SK-N-SH (cell line): Measurements from ENCODE around the gene PHGDH. TPM values are rescaled to one million over a fixed set of nuclear protein-coding genes. Genes with fewer than 3 reads are reported as not detected.

Experiments used
- CTCF ChIA-PET: fragments of 300-600, 350-600 bp; formaldehyde crosslinking; extraction: SDS; loops from one replicate; lab custom pipeline; 2021; lab: Yijun Ruan, JAX
- POLR2A ChIA-PET: fragments of 350-600 bp; sonication (Branson Sonifier 250); formaldehyde crosslinking; extraction: SDS; loops from one replicate; lab custom pipeline; 2020; ENCODE audit warnings: antibody characterized with exemption, inconsistent platforms; lab: Yijun Ruan, JAX
- DNase-seq: peaks from one replicate; pipeline ENCODE4 v3.0.0; 2012
- H2AFZ ChIP-seq: fragments of 200-600 bp; sonication (generic); 2 replicates; pipeline ENCODE4 v1.8.1; 2016; ENCODE audit warnings: antibody characterized with exemption, mild to moderate bottlenecking, low read depth
- H3F3A ChIP-seq: fragments of 200-600 bp; sonication (generic); replicated peaks from 2 replicates; pipeline ENCODE3; 2016; ENCODE audit warnings: antibody characterized with exemption, mild to moderate bottlenecking; ENCODE audit not compliant: insufficient read depth
- H3K27ac ChIP-seq, 2 experiments: fragments of 200-500 bp in 1 of 2; fragments of 200-600 bp in 1 of 2; sonication (Bioruptor generic) in 1 of 2; sonication (generic), shearing (Covaris generic) in 1 of 2; 2 replicates each; pipeline versions ENCODE4 v1.5.1 to v1.6.1; 2014 to 2016; ENCODE audit warnings: low read depth in 2 of 2, inconsistent platforms in 1 of 2, low read length in 1 of 2, mild to moderate bottlenecking in 1 of 2, mixed read lengths in 1 of 2
- H3K27me3 ChIP-seq: fragments of 200-600 bp; sonication (generic), shearing (Covaris generic); 2 replicates; pipeline ENCODE4 v1.6.1; 2016; ENCODE audit warnings: mixed run types; ENCODE audit not compliant: insufficient read depth
- H3K36me3 ChIP-seq, 2 experiments: fragments of 200-500 bp in 1 of 2; fragments of 200-600 bp in 1 of 2; sonication (Bioruptor generic) in 1 of 2; sonication (generic) in 1 of 2; replicated peaks in 1 of 2; 2 replicates each; pipeline versions ENCODE3 to v1.5.1; 2014 to 2016; ENCODE audit warnings: low read length in 1 of 2, mild to moderate bottlenecking in 1 of 2; ENCODE audit not compliant: insufficient read depth in 2 of 2, control insufficient read depth in 1 of 2
- H3K4me1 ChIP-seq, 2 experiments: fragments of 200-500 bp in 1 of 2; fragments of 200-600 bp in 1 of 2; sonication (Bioruptor generic) in 1 of 2; sonication (generic), shearing (Covaris generic) in 1 of 2; 2 replicates each; pipeline versions ENCODE4 v1.5.1 to v1.6.1; 2014 to 2016; ENCODE audit warnings: low read depth in 1 of 2, low read length in 1 of 2, mixed run types in 1 of 2; ENCODE audit not compliant: insufficient read depth in 2 of 2, control insufficient read depth in 1 of 2
- H3K4me2 ChIP-seq: fragments of 200-600 bp; sonication (generic), shearing (Covaris generic); 2 replicates; pipeline ENCODE4 v1.6.1; 2017; ENCODE audit warnings: mixed run types
- H3K4me3 ChIP-seq, 2 experiments: fragments of 200-500 bp in 1 of 2; fragments of 200-600 bp in 1 of 2; sonication (Bioruptor generic) in 1 of 2; sonication (generic), shearing (Covaris generic) in 1 of 2; 2 replicates each; pipeline versions ENCODE4 v1.5.1 to v1.8.1; 2014 to 2016; ENCODE audit warnings: low read depth in 2 of 2, inconsistent platforms in 1 of 2, low read length in 1 of 2, mild to moderate bottlenecking in 1 of 2, mixed read lengths in 1 of 2, moderate library complexity in 1 of 2
- H3K79me2 ChIP-seq: fragments of 200-600 bp; sonication (generic); 2 replicates; pipeline ENCODE4 v1.8.1; 2017; ENCODE audit warnings: mild to moderate bottlenecking; ENCODE audit not compliant: insufficient read depth
- H3K9ac ChIP-seq: fragments of 200-600 bp; sonication (generic); 2 replicates; pipeline ENCODE4 v1.6.1; 2017; ENCODE audit warnings: mixed run types
- H3K9me2 ChIP-seq: fragments of 200-600 bp; sonication (generic); 2 replicates; pipeline ENCODE4 v1.6.1; 2017; ENCODE audit warnings: mixed run types
- H3K9me3 ChIP-seq: fragments of 200-600 bp; sonication (generic); 2 replicates; pipeline ENCODE4 v1.6.1; 2017; ENCODE audit warnings: mixed run types, mild to moderate bottlenecking, moderate library complexity
- H4K20me1 ChIP-seq: fragments of 200-600 bp; sonication (generic); 2 replicates; pipeline ENCODE4 v1.6.1; 2017; ENCODE audit warnings: mild to moderate bottlenecking, mixed run types; ENCODE audit not compliant: insufficient read depth
- CHD2 ChIP-seq: fragments of 150-350 bp; IDR thresholded peaks from 2 replicates; pipeline ENCODE4 v1.6.1; 2018; ENCODE audit warnings: low read length; ENCODE audit not compliant: partially characterized antibody
- EZH2phosphoT487 ChIP-seq: fragments of 200-600 bp; sonication (generic); IDR thresholded peaks from 2 replicates; pipeline ENCODE4 v1.6.1; 2017; ENCODE audit warnings: low read depth, mixed run types, mild to moderate bottlenecking, antibody characterized with exemption, moderate library complexity, borderline replicate concordance
- FOSL2 ChIP-seq: IDR thresholded peaks from 2 replicates; pipeline ENCODE4 v1.4.0; 2012; ENCODE audit warnings: low read depth, mild to moderate bottlenecking, moderate library complexity, borderline replicate concordance
- FOXM1 ChIP-seq: IDR thresholded peaks from 2 replicates; pipeline ENCODE4 v1.4.0; 2012; ENCODE audit warnings: low read depth, mild to moderate bottlenecking
- GABPA ChIP-seq: IDR thresholded peaks from 2 replicates; pipeline ENCODE4 v1.4.0; 2012; ENCODE audit warnings: low read depth, mild to moderate bottlenecking
- MXI1 ChIP-seq: IDR thresholded peaks from 2 replicates; pipeline ENCODE4 v1.6.1; 2012; ENCODE audit warnings: mild to moderate bottlenecking, low read depth, low read length, improper control_type of control experiment
- NFIC ChIP-seq: IDR thresholded peaks from 2 replicates; pipeline ENCODE4 v1.4.0; 2012; ENCODE audit warnings: borderline replicate concordance
- NRF1 ChIP-seq: IDR thresholded peaks from 2 replicates; pipeline ENCODE4 v1.6.1; 2012; ENCODE audit warnings: low read depth, mild to moderate bottlenecking, low read length
- RCOR1 ChIP-seq: fragments of 150-350 bp; IDR thresholded peaks from 2 replicates; pipeline ENCODE4 v1.6.1; 2017; ENCODE audit warnings: antibody characterized with exemption, low read length
- SIN3A ChIP-seq: IDR thresholded peaks from 2 replicates; pipeline ENCODE4 v1.6.1; 2012; ENCODE audit warnings: low read depth, mild to moderate bottlenecking, low read length, moderate library complexity, borderline replicate concordance
- TEAD4 ChIP-seq: IDR thresholded peaks from 2 replicates; pipeline ENCODE4 v1.4.0; 2012; ENCODE audit warnings: mild to moderate bottlenecking, borderline replicate concordance; ENCODE audit not compliant: insufficient read depth
- YY1 ChIP-seq: IDR thresholded peaks from 2 replicates; pipeline ENCODE4 v1.4.0; 2012; ENCODE audit warnings: low read depth, mild to moderate bottlenecking
- WGBS: methylation state at CpG from one replicate; pipeline ENCODE4 v1.1.6; 2017; ENCODE audit warnings: low lambda C conversion rate; 5-methylcytosine and 5-hydroxymethylcytosine counted together
- polyA plus RNA-seq, 3 experiments: library from polyadenylated mRNA; depleted of rRNA; stranded (reverse); fragments of >200 nt; gene quantifications; 2 replicates each; pipeline ENCODE4 v1.2.3, GENCODE V29; 2012
- TF ChIP-seq, protein P1 (sequence below): IDR thresholded peaks from 2 replicates; pipeline ENCODE4 v1.4.0; 2012; ENCODE audit warnings: low read depth
- TF ChIP-seq, protein P2 (sequence below): IDR thresholded peaks from 2 replicates; pipeline ENCODE4 v1.6.1; 2012; ENCODE audit warnings: mild to moderate bottlenecking, low read depth, low read length, moderate library complexity
- TF ChIP-seq, protein P3 (sequence below): fragments of 150-350 bp; IDR thresholded peaks from 2 replicates; pipeline ENCODE4 v1.6.1; 2017; ENCODE audit warnings: antibody characterized with exemption, low read length, low read depth, borderline replicate concordance
- TF ChIP-seq, protein P4 (sequence below): IDR thresholded peaks from 2 replicates; pipeline ENCODE4 v1.4.0; 2012; ENCODE audit warnings: low read depth, borderline replicate concordance
- TF ChIP-seq, protein P5 (sequence below): IDR thresholded peaks from 2 replicates; pipeline ENCODE4; 2012

Gene PHGDH
- polyA plus RNA-seq, 1 of the 3 experiments (the other 2 are of a cell fraction): 30.2 TPM

DNA sequence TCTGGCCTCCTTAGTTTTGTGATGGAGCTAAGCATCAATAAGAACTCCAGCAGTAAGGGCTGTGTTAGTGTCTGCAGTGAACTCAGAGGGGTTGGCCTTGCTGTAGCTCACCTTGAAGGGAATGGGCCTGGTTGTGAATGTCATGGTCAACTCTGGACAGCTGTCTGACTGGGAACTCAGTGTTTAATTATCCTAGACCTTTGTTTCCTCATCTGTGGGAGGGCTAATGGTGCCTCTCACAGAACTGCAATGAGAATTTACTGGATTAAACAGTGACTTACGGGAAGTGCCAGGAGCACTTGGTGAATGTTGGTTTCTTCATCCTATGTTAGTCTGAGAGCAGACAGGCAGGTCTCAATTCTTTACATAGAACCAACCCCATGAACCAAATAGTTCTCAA is 33.3 kb downstream of the PHGDH start:
- POLR2A ChIA-PET: no interaction called here
- peaks cover under 1% of the 10 kb centered on the region; the same call in 1 of the 2 replicates for H3K27me3 ChIP-seq
- H2AFZ ChIP-seq: no peak overlapping the region
- H4K20me1 ChIP-seq: no peaks in the 10 kb centered on the region
- no peaks in the 10 kb centered on the region for H3K9me3 ChIP-seq
- no peaks in the 10 kb centered on the region for H3F3A ChIP-seq
- peaks cover 3 to 14% of the 10 kb centered on the region in 2 experiments for H3K36me3 ChIP-seq
- CTCF ChIA-PET: interaction anchor here (0.9 to 5.3 kb wide), 19 partner anchors 8 to 125 kb away, joined by 3 to 70 read pairs (median 12); partner anchors contain the start of genes HMGCS2 and REG4
- WGBS: 88% methylated on average over 1 of the region's 1 CpG
- no peak overlapping the region for H3K27ac ChIP-seq
- H3K9me2 ChIP-seq: no peaks in the 10 kb centered on the region
- no peak for DNase-seq
- H3K4me3 ChIP-seq: no peak overlapping the region
- peaks cover 0 to 6% of the 10 kb centered on the region in 2 experiments; a peak in 1 of 4 replicates for H3K4me1 ChIP-seq
- no peaks in the 10 kb centered on the region for H3K79me2 ChIP-seq
- H3K4me2 ChIP-seq: no peak overlapping the region
- TF ChIP-seq NRF1: no peak
- no peak for TF ChIP-seq TEAD4
- TF ChIP-seq, protein P1, sequence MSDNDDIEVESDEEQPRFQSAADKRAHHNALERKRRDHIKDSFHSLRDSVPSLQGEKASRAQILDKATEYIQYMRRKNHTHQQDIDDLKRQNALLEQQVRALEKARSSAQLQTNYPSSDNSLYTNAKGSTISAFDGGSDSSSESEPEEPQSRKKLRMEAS: no peak
- TF ChIP-seq YY1: no peak
- TF ChIP-seq MXI1: no peak
- TF ChIP-seq, protein P2, sequence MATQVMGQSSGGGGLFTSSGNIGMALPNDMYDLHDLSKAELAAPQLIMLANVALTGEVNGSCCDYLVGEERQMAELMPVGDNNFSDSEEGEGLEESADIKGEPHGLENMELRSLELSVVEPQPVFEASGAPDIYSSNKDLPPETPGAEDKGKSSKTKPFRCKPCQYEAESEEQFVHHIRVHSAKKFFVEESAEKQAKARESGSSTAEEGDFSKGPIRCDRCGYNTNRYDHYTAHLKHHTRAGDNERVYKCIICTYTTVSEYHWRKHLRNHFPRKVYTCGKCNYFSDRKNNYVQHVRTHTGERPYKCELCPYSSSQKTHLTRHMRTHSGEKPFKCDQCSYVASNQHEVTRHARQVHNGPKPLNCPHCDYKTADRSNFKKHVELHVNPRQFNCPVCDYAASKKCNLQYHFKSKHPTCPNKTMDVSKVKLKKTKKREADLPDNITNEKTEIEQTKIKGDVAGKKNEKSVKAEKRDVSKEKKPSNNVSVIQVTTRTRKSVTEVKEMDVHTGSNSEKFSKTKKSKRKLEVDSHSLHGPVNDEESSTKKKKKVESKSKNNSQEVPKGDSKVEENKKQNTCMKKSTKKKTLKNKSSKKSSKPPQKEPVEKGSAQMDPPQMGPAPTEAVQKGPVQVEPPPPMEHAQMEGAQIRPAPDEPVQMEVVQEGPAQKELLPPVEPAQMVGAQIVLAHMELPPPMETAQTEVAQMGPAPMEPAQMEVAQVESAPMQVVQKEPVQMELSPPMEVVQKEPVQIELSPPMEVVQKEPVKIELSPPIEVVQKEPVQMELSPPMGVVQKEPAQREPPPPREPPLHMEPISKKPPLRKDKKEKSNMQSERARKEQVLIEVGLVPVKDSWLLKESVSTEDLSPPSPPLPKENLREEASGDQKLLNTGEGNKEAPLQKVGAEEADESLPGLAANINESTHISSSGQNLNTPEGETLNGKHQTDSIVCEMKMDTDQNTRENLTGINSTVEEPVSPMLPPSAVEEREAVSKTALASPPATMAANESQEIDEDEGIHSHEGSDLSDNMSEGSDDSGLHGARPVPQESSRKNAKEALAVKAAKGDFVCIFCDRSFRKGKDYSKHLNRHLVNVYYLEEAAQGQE: no peak
- TF ChIP-seq, protein P3, sequence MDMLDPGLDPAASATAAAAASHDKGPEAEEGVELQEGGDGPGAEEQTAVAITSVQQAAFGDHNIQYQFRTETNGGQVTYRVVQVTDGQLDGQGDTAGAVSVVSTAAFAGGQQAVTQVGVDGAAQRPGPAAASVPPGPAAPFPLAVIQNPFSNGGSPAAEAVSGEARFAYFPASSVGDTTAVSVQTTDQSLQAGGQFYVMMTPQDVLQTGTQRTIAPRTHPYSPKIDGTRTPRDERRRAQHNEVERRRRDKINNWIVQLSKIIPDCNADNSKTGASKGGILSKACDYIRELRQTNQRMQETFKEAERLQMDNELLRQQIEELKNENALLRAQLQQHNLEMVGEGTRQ: no peak
- TF ChIP-seq FOSL2: no peak
- TF ChIP-seq GABPA: no peak
- no peak for TF ChIP-seq CHD2
- no peak for TF ChIP-seq EZH2phosphoT487
- no peak for TF ChIP-seq NFIC
- no peak for TF ChIP-seq RCOR1
- TF ChIP-seq, protein P4, sequence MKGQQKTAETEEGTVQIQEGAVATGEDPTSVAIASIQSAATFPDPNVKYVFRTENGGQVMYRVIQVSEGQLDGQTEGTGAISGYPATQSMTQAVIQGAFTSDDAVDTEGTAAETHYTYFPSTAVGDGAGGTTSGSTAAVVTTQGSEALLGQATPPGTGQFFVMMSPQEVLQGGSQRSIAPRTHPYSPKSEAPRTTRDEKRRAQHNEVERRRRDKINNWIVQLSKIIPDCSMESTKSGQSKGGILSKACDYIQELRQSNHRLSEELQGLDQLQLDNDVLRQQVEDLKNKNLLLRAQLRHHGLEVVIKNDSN: no peak
- TF ChIP-seq FOXM1: no peak
- TF ChIP-seq, protein P5, sequence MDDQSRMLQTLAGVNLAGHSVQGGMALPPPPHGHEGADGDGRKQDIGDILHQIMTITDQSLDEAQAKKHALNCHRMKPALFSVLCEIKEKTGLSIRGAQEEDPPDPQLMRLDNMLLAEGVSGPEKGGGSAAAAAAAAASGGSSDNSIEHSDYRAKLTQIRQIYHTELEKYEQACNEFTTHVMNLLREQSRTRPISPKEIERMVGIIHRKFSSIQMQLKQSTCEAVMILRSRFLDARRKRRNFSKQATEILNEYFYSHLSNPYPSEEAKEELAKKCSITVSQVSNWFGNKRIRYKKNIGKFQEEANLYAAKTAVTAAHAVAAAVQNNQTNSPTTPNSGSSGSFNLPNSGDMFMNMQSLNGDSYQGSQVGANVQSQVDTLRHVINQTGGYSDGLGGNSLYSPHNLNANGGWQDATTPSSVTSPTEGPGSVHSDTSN: no peak
- TF ChIP-seq SIN3A: no peak
- H3K9ac ChIP-seq: no peak overlapping the region
